GM18505 (cell line): ENCODE data around the gene ASTL.

Experiments
- ATAC-seq: cut with Tn5 transposase; IDR thresholded peaks from one replicate; pipeline ENCODE4 v1.9.1; 2021; ENCODE audit not compliant: unreplicated experiment
- POLR2A ChIP-seq: IDR thresholded peaks from 4 replicates; pipeline ENCODE4 v1.6.1; 2011; ENCODE audit warnings: borderline replicate concordance; ENCODE audit not compliant: insufficient read depth, insufficient read length; ENCODE audit errors: extremely low read depth

Gene ASTL

GRCh38 chr2:96136129-96136720, 2.1 kb downstream of the ASTL start:
- no peak for ATAC-seq
- no peak for TF ChIP-seq POLR2A

- ATAC-seq = no peak
These were observed 2.7 kb downstream of the ASTL start for GRCh38 chr2:96135621-96136020.

GRCh38 chr2:96135171-96135570, 3.1 kb downstream of the ASTL start:
- no peak for TF ChIP-seq POLR2A
- no peak for ATAC-seq

More at GRCh38 chr2:96135621-96136020, 2.7 kb downstream of the ASTL start:
- no peak for TF ChIP-seq POLR2A

- ATAC-seq = no peak
These were observed 3.9 kb downstream of the ASTL start for GRCh38 chr2:96134421-96134820.

GRCh38 chr2:96131813-96132745, 6.2 kb downstream of the ASTL start:
- TF ChIP-seq POLR2A = no peak
- no peak for ATAC-seq

More at GRCh38 chr2:96134421-96134820, 3.9 kb downstream of the ASTL start:
- TF ChIP-seq POLR2A = no peak

- TF ChIP-seq POLR2A = no peak
- no peak for ATAC-seq
These were observed 7.0 kb downstream of the ASTL start for GRCh38 chr2:96131152-96131812.

- no peak for ATAC-seq
- TF ChIP-seq POLR2A = no peak
These were observed 7.8 kb downstream of the ASTL start for GRCh38 chr2:96130483-96130882.

- TF ChIP-seq POLR2A = no peak
- ATAC-seq = no peak
These were observed 8.7 kb downstream of the ASTL start for GRCh38 chr2:96129528-96130120.

- no peak for ATAC-seq
- no peak for TF ChIP-seq POLR2A
These were observed 9.8 kb downstream of the ASTL start for GRCh38 chr2:96128456-96128855.

GRCh38 chr2:96124406-96125265, 13.7 kb downstream of the ASTL start:
- ATAC-seq = no peak
- no peak for TF ChIP-seq POLR2A

GRCh38 chr2:96123936-96124335, 14.4 kb downstream of the ASTL start:
- no peak for TF ChIP-seq POLR2A
- ATAC-seq = no peak

- no peak for TF ChIP-seq POLR2A
- ATAC-seq = no peak
These were observed 15.0 kb downstream of the ASTL start for GRCh38 chr2:96123290-96123689.
